DMS114 treated with DMSO at 0.1 percent for 48 hours (cell line): ENCODE measurements around the gene CYS1.
"Not testable (repeated sequence)": the region's sequence is repeated elsewhere in the genome, so short reads cannot be mapped to it uniquely, and the experiment has no call there.

ENCODE experiments used
- DNase-seq: peaks from one replicate; lab custom pipeline; 2025; ENCODE audit not compliant: unreplicated experiment; lab: John Stamatoyannopoulos, UW

CYS1 gene

GRCh38 chr2:10094271-10094814, 14.1 kb upstream of the CYS1 start:
- DNase-seq: no peak

- DNase-seq: not testable (repeated sequence)
These were observed 11.7 kb upstream of the CYS1 start for GRCh38 chr2:10091889-10092244.

- DNase-seq: no peak
These were observed 11.1 kb upstream of the CYS1 start for GRCh38 chr2:10091182-10091888.

GRCh38 chr2:10089565-10090190, 9.5 kb upstream of the CYS1 start:
- no peak for DNase-seq

- DNase-seq: no peak
These were observed 7.1 kb upstream of the CYS1 start for GRCh38 chr2:10087360-10087759.

GRCh38 chr2:10086950-10087349, 6.7 kb upstream of the CYS1 start:
- no peak for DNase-seq

- DNase-seq: no peak
These were observed 5.5 kb upstream of the CYS1 start for GRCh38 chr2:10085668-10086059.

GRCh38 chr2:10085043-10085667, 4.9 kb upstream of the CYS1 start:
- no peak for DNase-seq

- DNase-seq: no peak
These were observed 4.1 kb upstream of the CYS1 start for GRCh38 chr2:10084223-10084865.

GRCh38 chr2:10083692-10084211, 3.5 kb upstream of the CYS1 start:
- DNase-seq: no peak

- no peak for DNase-seq
These were observed 2.8 kb upstream of the CYS1 start for GRCh38 chr2:10083046-10083445.

- DNase-seq: no peak
These were observed 509 bp upstream of the CYS1 start for GRCh38 chr2:10080536-10081304.

- DNase-seq: no peak
These were observed 843 bp downstream of the CYS1 start for GRCh38 chr2:10079266-10079869.

- DNase-seq: no peak
These were observed 1.4 kb downstream of the CYS1 start for GRCh38 chr2:10078704-10079265.

GRCh38 chr2:10078001-10078400, 2.2 kb downstream of the CYS1 start:
- DNase-seq: no peak

GRCh38 chr2:10076988-10077527, 3.2 kb downstream of the CYS1 start:
- DNase-seq: no peak

GRCh38 chr2:10076511-10076910, 3.7 kb downstream of the CYS1 start:
- DNase-seq: no peak

- DNase-seq: no peak
These were observed 4.5 kb downstream of the CYS1 start for GRCh38 chr2:10075571-10076209.

- DNase-seq: no peak
These were observed 5.1 kb downstream of the CYS1 start for GRCh38 chr2:10075101-10075500.
